Measurements from ENCODE around the gene STK24.

DNA sequence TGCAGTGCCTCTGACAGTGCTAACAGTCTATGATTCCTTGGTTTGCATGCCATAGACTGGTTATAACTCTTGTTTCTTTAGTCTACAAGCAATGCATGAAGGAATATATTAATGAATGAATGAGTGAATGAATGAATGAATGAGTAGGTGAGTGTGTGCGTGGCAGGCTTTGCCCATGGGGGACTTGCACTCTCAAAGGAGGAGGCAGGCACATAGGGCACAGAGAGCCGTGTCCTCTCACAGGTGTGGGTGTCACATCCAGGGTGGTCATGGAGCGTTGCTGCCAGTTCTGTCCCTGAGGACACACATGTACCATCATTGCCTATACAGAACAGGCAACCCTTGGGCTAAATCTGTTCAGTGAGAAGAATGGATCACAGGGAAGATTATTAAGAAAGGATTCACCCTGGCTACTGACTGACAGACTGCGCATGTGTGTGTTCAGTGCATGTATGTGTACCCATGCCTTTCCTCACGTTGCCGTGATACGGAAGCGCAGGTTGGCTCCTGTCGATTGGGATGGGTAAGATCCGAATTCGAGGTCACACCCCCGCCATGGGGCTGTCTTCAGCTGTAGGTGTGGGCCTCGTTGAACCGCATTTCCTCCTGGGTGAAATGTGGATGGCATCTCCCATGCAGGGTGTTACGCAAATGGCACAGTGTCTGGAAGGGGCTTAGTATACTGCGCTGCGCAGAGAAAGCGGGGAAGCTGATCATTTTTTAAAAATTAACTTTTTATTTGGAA lies 161.4 kb downstream of the STK24 start:
- no peak for TF ChIP-seq EZH2 (IDR thresholded peaks at IDR 0.05)
- TF ChIP-seq POLR2AphosphoS5 (IDR thresholded peaks at IDR 0.05; ENCODE audit: borderline replicate concordance, low read depth, low read length) = no peak
- TF ChIP-seq FOXP2 (optimal IDR thresholded peaks at IDR 0.05; ENCODE audit: control extremely low read depth, extremely low read length, insufficient read depth) = no peak
